Type B pancreatic cell (in vitro differentiated cells): Measurements from ENCODE around the gene PSMG1. TPM values are rescaled to one million over a fixed set of nuclear protein-coding genes. Genes with fewer than 3 reads are reported as not detected.
"Not testable (repeated sequence)": the region's sequence is repeated elsewhere in the genome, so short reads cannot be mapped to it uniquely, and the experiment has no call there.

ENCODE experiments used
- DNase-seq: peaks from one replicate; pipeline ENCODE4 v3.0.0; 2021; ENCODE audit warnings: mixed read lengths; ENCODE audit not compliant: unreplicated experiment; ENCODE audit errors: extremely low spot score
- H3K27ac Mint-ChIP-seq: 2 replicates; pipeline ENCODE4 v1.8.0; 2021; ENCODE audit warnings: mild to moderate bottlenecking, mixed read lengths
- H3K27me3 Mint-ChIP-seq: 2 replicates; pipeline ENCODE4 v1.8.0; 2021; ENCODE audit warnings: mixed read lengths
- H3K36me3 Mint-ChIP-seq: 2 replicates; pipeline ENCODE4 v1.8.0; 2021; ENCODE audit warnings: mixed read lengths
- H3K4me1 Mint-ChIP-seq: one replicate; pipeline ENCODE4 v1.8.0; 2021; ENCODE audit warnings: mixed read lengths; ENCODE audit not compliant: unreplicated experiment
- H3K4me3 Mint-ChIP-seq: 2 replicates; pipeline ENCODE4 v1.8.0; 2021; ENCODE audit warnings: mild to moderate bottlenecking, mixed read lengths
- H3K9me3 Mint-ChIP-seq: 2 replicates; pipeline ENCODE4 v1.8.0; 2021; ENCODE audit warnings: mixed read lengths
- CTCF ChIP-seq: fragments of 200-600 bp; sonication (generic); conservative IDR thresholded peaks from 2 replicates; pipeline ENCODE4 v1.5.0; 2021; ENCODE audit warnings: antibody characterized with exemption, mild to moderate bottlenecking
- total RNA-seq: library from RNA; stranded (reverse); gene quantifications from 2 replicates; pipeline ENCODE4 v1.2.1, GENCODE V29; 2021; ENCODE audit warnings: low replicate concordance

The PSMG1 gene
- total RNA-seq, 1 donor from 2014 or later, result 60.6 TPM

- TF ChIP-seq CTCF, result no peak
- Mint-ChIP-seq H3K36me3 (no peaks in the 10 kb centered on the region), H3K4me3 (no peak overlapping the region), H3K27me3 (peaks cover 5% of the 10 kb centered on the region), H3K4me1 (peaks cover 22% of the 10 kb centered on the region), H3K27ac (no peak overlapping the region), H3K9me3 (no peaks in the 10 kb centered on the region)
- DNase-seq, result no peak
Observed at GRCh38 chr21:39136711-39137110, 46.5 kb downstream of the PSMG1 start.

GRCh38 chr21:39136138-39136537 is 47.1 kb downstream of the PSMG1 start:
- peak; percentile 63 for TF ChIP-seq CTCF
- H3K4me1 Mint-ChIP-seq, result peaks cover 16% of the 10 kb centered on the region
- H3K9me3 Mint-ChIP-seq, H3K27ac Mint-ChIP-seq, DNase-seq, H3K27me3 Mint-ChIP-seq, H3K4me3 Mint-ChIP-seq, H3K36me3 Mint-ChIP-seq: not testable (repeated sequence)

- no peaks in the 10 kb centered on the region for H3K9me3 Mint-ChIP-seq
Observed at GRCh38 chr21:39134288-39134810, 48.9 kb downstream of the PSMG1 start.

GRCh38 chr21:39132248-39132647 is 51.0 kb downstream of the PSMG1 start:
- H3K4me3 Mint-ChIP-seq, result no peak overlapping the region

More at GRCh38 chr21:39134288-39134810, 48.9 kb downstream of the PSMG1 start:
- Mint-ChIP-seq H3K36me3 (no peaks in the 10 kb centered on the region), H3K4me1 (peaks cover 12% of the 10 kb centered on the region), H3K4me3 (no peak overlapping the region), H3K27me3 (peaks cover 3% of the 10 kb centered on the region), H3K27ac (no peak overlapping the region)
- DNase-seq, result no peak
- TF ChIP-seq CTCF, result no peak

GRCh38 chr21:39131791-39132190 is 51.5 kb downstream of the PSMG1 start:
- H3K27ac Mint-ChIP-seq, result no peak overlapping the region
- H3K4me1 Mint-ChIP-seq, result no peaks in the 10 kb centered on the region
- no peaks in the 10 kb centered on the region for H3K27me3 Mint-ChIP-seq
- H3K9me3 Mint-ChIP-seq, result no peaks in the 10 kb centered on the region
- TF ChIP-seq CTCF, result no peak
- H3K36me3 Mint-ChIP-seq, result no peaks in the 10 kb centered on the region
- DNase-seq, result no peak
- H3K4me3 Mint-ChIP-seq, result no peak overlapping the region

More at GRCh38 chr21:39132248-39132647, 51.0 kb downstream of the PSMG1 start:
- Mint-ChIP-seq H3K4me1 (peaks cover 3% of the 10 kb centered on the region), H3K27ac (no peak overlapping the region), H3K9me3 (no peaks in the 10 kb centered on the region), H3K27me3 (no peaks in the 10 kb centered on the region), H3K36me3 (no peaks in the 10 kb centered on the region)
- no peak for TF ChIP-seq CTCF
- no peak for DNase-seq

GRCh38 chr21:39127506-39127905 is 55.7 kb downstream of the PSMG1 start:
- Mint-ChIP-seq H3K4me1 (peaks cover 13% of the 10 kb centered on the region), H3K27me3 (peaks cover 5% of the 10 kb centered on the region), H3K9me3 (no peaks in the 10 kb centered on the region), H3K36me3 (no peaks in the 10 kb centered on the region), H3K4me3 (no peak overlapping the region), H3K27ac (no peak overlapping the region)
- DNase-seq, result no peak
- TF ChIP-seq CTCF, result no peak
